Measurements from ENCODE around the gene MYO1D.
"Not testable (repeated sequence)": the region's sequence is repeated elsewhere in the genome, so short reads cannot be mapped to it uniquely, and the experiment has no call there.

The MYO1D gene

GRCh38 chr17:32660496-32660985 is 216.4 kb downstream of the MYO1D start:
- DNase-seq: no peak

GRCh38 chr17:32659419-32659842 is 217.5 kb downstream of the MYO1D start:
- peak; percentile 76 for DNase-seq

- no peak for DNase-seq
These were observed 218.2 kb downstream of the MYO1D start for GRCh38 chr17:32658470-32659418.

GRCh38 chr17:32656886-32657285 is 220.0 kb downstream of the MYO1D start:
- DNase-seq: no peak

- DNase-seq: no peak
These were observed 222.6 kb downstream of the MYO1D start for GRCh38 chr17:32654324-32654723.

GRCh38 chr17:32651084-32651483 is 225.8 kb downstream of the MYO1D start:
- DNase-seq: no peak

GRCh38 chr17:32648450-32648849 is 228.5 kb downstream of the MYO1D start:
- no peak for DNase-seq

- no peak for DNase-seq
These were observed 230.0 kb downstream of the MYO1D start for GRCh38 chr17:32646941-32647340.

GRCh38 chr17:32641514-32641913 is 235.4 kb downstream of the MYO1D start:
- DNase-seq: not testable (repeated sequence)

- DNase-seq: no peak
These were observed 240.2 kb downstream of the MYO1D start for GRCh38 chr17:32636598-32637218.

- no peak for DNase-seq
These were observed 242.8 kb downstream of the MYO1D start for GRCh38 chr17:32634167-32634566.

- no peak for DNase-seq
These were observed 245.4 kb downstream of the MYO1D start for GRCh38 chr17:32631341-32632096.

GRCh38 chr17:32629563-32630190 is 247.2 kb downstream of the MYO1D start:
- no peak for DNase-seq

GRCh38 chr17:32628271-32629044 is 248.5 kb downstream of the MYO1D start:
- no peak for DNase-seq

GRCh38 chr17:32627239-32627996 is 249.5 kb downstream of the MYO1D start:
- peak; percentile 23 for DNase-seq

GRCh38 chr17:32626379-32626791 is 250.5 kb downstream of the MYO1D start:
- no peak for DNase-seq

GRCh38 chr17:32625971-32626370 is 251.0 kb downstream of the MYO1D start:
- DNase-seq: peak; percentile 46

GRCh38 chr17:32623196-32623595 is 253.7 kb downstream of the MYO1D start:
- DNase-seq: no peak

GRCh38 chr17:32622540-32622939 is 254.4 kb downstream of the MYO1D start:
- no peak for DNase-seq

GRCh38 chr17:32621612-32622312 is 255.2 kb downstream of the MYO1D start:
- DNase-seq: no peak

All from right hindlimb (tissue), 1 donor.